Activated naive CD8-positive, alpha-beta T cell treated with anti-CD3 and anti-CD28 coated beads, Interleukin-2, amount 50 U/mL, for 24 hours (primary cell): ENCODE data around the gene GATAD2A.
A peak's percentile ranks its signal among the peaks of the same experiment; 100 is the strongest.

Experiments used
- ATAC-seq: fragments of 150-1000 bp; cut with Tn5 transposase; one replicate; pipeline ENCODE4 v1.10.0; 2021
- DNase-seq: peaks from one replicate; pipeline ENCODE4 v3.0.0; 2021
- H3K27ac Mint-ChIP-seq: one replicate; pipeline ENCODE4 v1.8.0; 2021; ENCODE audit warnings: mild to moderate bottlenecking, mixed read lengths
- H3K27me3 Mint-ChIP-seq: one replicate; pipeline ENCODE4 v1.8.0; 2021; ENCODE audit warnings: mixed read lengths
- H3K36me3 Mint-ChIP-seq: one replicate; pipeline ENCODE4 v1.8.0; 2021; ENCODE audit warnings: low read depth, mixed read lengths
- H3K4me1 Mint-ChIP-seq: one replicate; pipeline ENCODE4 v1.8.0; 2021; ENCODE audit warnings: mixed read lengths
- H3K4me3 Mint-ChIP-seq: one replicate; pipeline ENCODE4 v1.8.0; 2021; ENCODE audit warnings: mild to moderate bottlenecking, moderate library complexity, mixed read lengths
- H3K9me3 Mint-ChIP-seq: one replicate; pipeline ENCODE4 v1.8.0; 2021; ENCODE audit warnings: mixed read lengths

Gene GATAD2A

DNA sequence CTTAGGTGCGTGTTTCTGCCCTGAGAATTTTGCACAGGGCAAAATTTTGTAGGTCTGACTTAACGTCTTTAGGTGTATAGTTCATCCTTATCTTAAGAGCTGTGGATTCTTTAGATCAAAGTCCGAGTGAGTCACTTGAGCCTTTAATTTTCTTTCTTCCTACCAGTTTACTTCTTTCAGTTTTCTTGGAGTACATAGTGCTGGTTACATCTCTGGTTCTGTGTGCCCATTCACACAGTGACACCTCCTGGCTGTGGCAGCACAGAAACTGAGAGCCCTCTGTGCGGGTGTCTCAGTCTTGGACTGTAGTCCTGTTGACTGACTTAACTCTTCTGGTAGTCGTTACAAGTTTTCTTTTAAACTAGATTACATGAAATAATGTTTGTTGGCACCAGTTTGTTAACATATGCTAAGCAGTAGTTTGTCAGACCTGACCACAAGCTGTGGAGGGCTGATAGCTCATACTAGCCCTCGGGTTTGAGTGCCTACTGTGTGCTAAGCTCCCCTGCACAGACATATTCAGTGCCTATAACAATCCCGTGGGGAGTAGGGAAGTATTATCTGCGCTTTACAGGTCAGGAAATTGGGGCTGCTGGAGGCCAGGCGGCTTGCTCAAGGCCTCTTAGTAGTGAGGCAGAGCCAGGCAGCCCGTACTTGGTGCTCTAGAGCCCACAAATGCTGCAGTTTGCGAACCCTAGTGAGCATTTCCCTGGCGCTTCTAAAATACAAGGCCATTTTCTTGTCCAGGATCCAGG lies 1.6 kb downstream of the GATAD2A start:
- Mint-ChIP-seq H3K36me3 (peaks cover 11% of the 10 kb centered on the region), H3K27me3 (no peaks in the 10 kb centered on the region), H3K4me1 (peaks cover 81% of the 10 kb centered on the region), H3K9me3 (no peaks in the 10 kb centered on the region), H3K27ac (peak overlapping the region; percentile 89), H3K4me3 (peak overlapping the region; percentile 92)
- peak; percentile 55 for DNase-seq
- ATAC-seq: peak; percentile 49

DNA sequence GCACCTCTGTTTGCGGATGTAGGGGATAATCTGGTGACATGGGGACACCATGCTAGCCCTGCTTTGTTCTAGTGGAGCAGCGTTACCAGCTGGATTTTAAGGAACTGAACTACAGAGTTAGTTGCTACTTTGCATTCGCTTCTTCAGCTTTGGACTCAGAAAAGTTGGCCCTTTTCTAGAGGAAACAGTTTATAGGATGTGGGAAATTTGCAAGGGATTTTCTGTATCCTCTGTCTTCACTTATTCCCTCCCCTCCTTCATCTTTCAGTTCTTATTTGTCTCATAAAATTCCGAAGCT lies 2.1 kb downstream of the GATAD2A start:
- peak overlapping the region; percentile 53 for H3K4me3 Mint-ChIP-seq
- ATAC-seq: no peak
- peaks cover 86% of the 10 kb centered on the region for H3K4me1 Mint-ChIP-seq
- DNase-seq: no peak
- H3K9me3 Mint-ChIP-seq: no peaks in the 10 kb centered on the region
- H3K27me3 Mint-ChIP-seq: no peaks in the 10 kb centered on the region
- H3K27ac Mint-ChIP-seq: peak overlapping the region; percentile 46
- H3K36me3 Mint-ChIP-seq: peaks cover 12% of the 10 kb centered on the region

DNA sequence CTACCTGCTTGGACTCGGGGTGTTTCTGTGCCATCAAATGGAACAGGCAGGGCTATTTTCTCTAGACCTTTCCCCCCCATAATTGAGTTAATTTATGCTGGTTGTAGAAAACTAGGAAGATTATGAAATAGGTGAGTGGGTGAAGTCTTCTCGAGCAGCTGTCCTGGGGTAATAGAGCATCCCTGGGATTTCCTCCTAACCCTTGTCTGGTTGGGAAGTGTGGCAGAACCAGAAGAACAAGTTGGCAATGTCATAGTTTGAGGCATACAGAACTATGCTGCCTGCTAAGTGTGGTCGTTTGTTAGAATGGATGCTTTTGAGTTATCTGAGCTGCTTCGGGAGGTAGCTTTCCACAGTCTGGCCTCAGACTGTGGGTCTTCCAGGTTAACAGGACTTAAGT lies 3.7 kb downstream of the GATAD2A start:
- no peak for DNase-seq
- no peak for ATAC-seq
- peak overlapping the region; percentile 13 for H3K4me3 Mint-ChIP-seq
- H3K4me1 Mint-ChIP-seq: peaks cover 86% of the 10 kb centered on the region
- peaks cover 19% of the 10 kb centered on the region for H3K36me3 Mint-ChIP-seq
- H3K27me3 Mint-ChIP-seq: no peaks in the 10 kb centered on the region
- peak overlapping the region; percentile 52 for H3K27ac Mint-ChIP-seq
- no peaks in the 10 kb centered on the region for H3K9me3 Mint-ChIP-seq

DNA sequence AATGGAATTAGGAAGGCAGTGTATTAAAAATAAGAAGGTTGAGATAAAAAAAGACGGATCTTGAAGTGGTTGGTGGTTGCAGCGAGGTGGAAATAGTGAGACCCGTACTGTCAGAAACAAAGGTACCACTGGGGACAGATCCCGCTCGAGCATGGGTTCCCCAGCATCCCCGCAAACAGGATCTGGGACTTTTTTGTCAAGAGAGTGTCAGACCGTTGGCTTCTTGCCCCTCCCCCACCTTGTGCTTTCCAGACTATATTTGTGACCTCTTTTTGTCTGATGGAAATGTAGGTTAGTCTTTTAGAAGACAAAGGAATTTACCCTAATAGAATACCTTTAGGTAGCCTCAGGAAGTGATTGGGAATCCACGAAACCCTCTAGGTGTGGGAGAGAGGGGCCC lies 4.2 kb downstream of the GATAD2A start:
- Mint-ChIP-seq H3K4me1 (peaks cover 84% of the 10 kb centered on the region), H3K27me3 (no peaks in the 10 kb centered on the region), H3K9me3 (no peaks in the 10 kb centered on the region), H3K36me3 (peaks cover 20% of the 10 kb centered on the region), H3K4me3 (peak overlapping the region; percentile 13), H3K27ac (peak overlapping the region; percentile 52)
- ATAC-seq (no peak), DNase-seq (no peak)

DNA sequence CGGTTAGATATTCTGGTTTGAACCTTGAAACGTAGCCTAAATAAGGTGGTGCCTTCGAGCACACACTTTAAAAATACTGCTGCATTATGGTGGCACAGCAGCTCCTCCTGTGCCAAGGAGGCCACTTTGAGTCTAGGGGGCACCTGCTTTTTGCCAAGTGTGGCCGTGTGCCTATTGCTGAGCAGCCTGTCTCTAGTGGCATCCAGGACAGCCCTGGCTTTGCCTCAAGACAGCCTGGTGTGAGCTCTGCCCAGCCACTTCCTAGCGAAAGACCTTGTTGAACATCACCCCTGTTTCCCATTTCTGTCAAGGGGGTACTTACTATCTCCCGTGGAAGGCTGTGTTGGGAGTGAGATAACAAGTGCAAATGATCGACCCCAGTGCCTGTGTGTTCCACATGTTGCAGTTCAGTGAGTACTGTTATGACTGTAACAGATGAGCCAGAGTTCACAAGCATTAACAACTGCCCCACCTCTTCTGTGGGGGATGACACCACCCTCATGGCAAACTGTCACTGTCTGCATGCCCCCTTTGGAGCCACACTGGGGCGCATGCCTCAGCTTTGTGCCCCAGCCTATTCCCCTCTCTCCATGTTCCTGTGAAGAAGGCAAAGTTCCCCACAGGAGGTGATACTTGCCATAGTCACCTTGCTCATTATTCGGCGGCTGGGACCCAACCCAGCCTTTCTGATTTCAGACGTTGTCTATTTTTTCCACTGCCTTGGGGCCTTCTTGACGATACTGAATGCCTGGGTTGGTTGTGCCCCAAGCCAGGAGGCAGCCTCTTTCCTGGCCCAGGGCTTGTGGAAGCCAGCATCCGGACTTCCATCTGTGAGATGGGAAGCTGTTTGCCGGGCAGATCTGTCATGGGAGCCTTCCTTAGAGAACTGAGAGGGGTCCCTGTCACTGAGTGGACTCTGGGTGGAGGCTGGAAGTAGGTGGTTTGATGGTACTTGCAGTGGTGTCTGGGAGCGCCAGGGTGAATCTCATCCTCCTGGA lies 5.4 kb downstream of the GATAD2A start:
- peak overlapping the region; percentile 51 for H3K4me3 Mint-ChIP-seq

DNA sequence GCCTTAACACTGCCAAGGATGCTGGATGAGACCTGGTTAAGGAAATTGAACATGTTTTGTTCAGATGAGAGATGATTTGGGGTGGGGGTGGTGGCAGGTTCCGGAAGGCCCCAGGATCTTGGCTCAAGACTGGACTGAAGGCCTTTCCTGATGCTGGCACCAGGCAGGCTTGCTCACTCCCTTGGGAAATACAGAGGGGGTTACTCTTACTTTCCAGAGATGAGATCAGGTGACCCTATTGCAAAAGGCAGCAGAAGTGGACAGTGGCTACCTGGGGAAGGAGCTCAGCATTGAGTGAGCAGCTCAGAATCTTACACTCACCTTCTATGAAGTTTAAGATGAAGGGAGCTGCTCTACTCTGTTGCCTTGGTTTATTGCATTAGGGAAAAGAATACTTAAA lies 10.8 kb downstream of the GATAD2A start:
- H3K9me3 Mint-ChIP-seq: no peaks in the 10 kb centered on the region
- peaks cover 26% of the 10 kb centered on the region for H3K36me3 Mint-ChIP-seq
- DNase-seq (no peak), ATAC-seq (no peak)
- H3K27me3 Mint-ChIP-seq: no peaks in the 10 kb centered on the region
- peaks cover 79% of the 10 kb centered on the region for H3K4me1 Mint-ChIP-seq
- H3K27ac Mint-ChIP-seq: peak overlapping the region; percentile 46
- no peak overlapping the region for H3K4me3 Mint-ChIP-seq

More for the DNA sequence above, 5.4 kb downstream of the GATAD2A start:
- DNase-seq (peak; percentile 42), ATAC-seq (peak; percentile 67)
- no peaks in the 10 kb centered on the region for H3K27me3 Mint-ChIP-seq
- H3K9me3 Mint-ChIP-seq: no peaks in the 10 kb centered on the region
- peaks cover 81% of the 10 kb centered on the region for H3K4me1 Mint-ChIP-seq
- H3K27ac Mint-ChIP-seq: peak overlapping the region; percentile 83
- peaks cover 26% of the 10 kb centered on the region for H3K36me3 Mint-ChIP-seq

DNA sequence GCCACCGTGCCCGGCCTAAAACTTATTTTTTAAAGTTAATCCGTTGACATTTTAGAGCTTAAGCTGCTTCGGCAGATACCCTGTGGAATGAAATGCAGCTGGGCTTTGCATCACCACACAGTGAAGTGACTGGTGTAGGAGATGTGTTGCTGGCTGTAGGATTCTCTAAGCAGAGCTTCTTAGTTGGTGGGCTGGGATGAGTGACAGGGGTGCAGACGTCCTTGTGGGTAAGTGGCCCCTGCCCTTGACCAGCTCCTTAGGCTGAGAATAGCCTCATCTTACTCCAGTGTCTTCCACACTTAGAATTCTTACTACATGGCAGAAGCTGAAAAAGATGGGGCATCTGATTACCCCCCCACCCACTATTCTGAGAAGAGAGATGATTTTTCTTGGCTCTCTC lies 11.6 kb downstream of the GATAD2A start:
- H3K4me3 Mint-ChIP-seq: no peak overlapping the region
- H3K4me1 Mint-ChIP-seq: peaks cover 80% of the 10 kb centered on the region
- no peaks in the 10 kb centered on the region for H3K9me3 Mint-ChIP-seq
- no peak for DNase-seq
- no peak for ATAC-seq
- peak overlapping the region; percentile 46 for H3K27ac Mint-ChIP-seq
- no peaks in the 10 kb centered on the region for H3K27me3 Mint-ChIP-seq
- H3K36me3 Mint-ChIP-seq: peaks cover 24% of the 10 kb centered on the region

DNA sequence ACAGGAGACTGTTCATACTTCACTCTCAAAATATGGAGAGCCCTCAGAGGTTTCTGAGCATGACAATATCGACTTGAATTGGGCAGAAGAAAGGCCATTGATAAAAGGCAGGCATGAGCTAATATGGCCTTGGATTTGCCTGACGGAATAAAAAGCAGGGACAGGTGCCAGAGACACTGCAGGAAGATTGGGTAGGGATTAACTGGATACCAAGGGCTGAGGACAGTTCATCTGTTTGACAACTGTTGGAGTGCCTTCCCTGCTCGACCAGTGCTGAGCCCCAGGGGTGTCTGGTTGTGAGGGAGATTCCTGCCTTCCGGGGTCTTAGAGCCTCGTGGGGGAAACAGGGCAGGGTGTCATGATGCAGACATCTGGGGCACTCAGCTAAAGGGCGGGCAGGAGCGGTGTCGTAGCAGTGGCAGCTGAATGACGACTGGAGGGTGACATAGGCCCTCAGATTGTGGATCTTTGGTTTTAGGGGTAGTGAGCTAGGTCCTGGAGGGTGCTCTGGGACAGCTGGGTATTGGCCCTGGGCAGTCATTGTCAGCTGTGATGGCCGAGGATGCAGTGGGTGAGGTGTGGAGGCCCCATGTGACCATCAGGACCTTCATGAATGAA lies 12.3 kb downstream of the GATAD2A start:
- Mint-ChIP-seq H3K9me3 (no peaks in the 10 kb centered on the region), H3K27me3 (no peaks in the 10 kb centered on the region), H3K4me1 (peaks cover 80% of the 10 kb centered on the region), H3K36me3 (peaks cover 22% of the 10 kb centered on the region), H3K4me3 (no peak overlapping the region), H3K27ac (peak overlapping the region; percentile 56)
- DNase-seq: no peak
- peak; percentile 25 for ATAC-seq

DNA sequence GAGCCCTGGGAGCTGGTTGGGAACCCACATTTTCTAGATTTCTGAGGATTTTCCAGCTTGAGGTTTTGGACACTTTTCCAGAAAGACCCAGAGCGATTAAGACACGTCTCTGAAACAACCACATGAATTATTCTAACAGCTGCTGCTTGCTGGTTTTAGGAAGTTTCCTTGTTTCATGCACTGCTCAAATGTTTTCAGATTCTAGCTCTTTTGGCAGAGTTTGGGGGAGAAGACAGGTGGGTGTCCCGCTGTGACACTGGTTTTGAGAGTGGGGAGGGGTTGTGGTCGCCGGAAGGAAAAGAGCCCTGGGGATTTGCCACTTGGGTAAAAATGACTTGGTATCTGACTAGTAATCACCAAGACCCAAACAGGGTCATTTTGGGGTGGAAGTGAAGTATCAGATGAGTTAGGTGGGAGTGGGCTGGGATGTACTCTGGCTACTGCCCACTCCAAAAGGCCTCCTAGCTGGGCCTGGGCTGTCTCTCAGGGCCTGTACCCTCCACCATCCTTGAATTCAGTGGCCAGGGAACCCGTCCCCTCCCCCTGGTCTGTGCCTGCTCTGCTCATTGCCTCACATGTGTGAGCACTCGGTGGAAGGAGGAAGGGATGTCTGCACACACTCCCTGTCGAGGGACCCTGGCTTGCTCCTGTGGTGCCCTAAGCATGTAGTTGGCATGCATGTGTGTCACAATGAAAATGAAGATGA lies 13.2 kb downstream of the GATAD2A start:
- Mint-ChIP-seq H3K27ac (peak overlapping the region; percentile 56), H3K4me3 (no peak overlapping the region), H3K36me3 (peaks cover 21% of the 10 kb centered on the region), H3K9me3 (no peaks in the 10 kb centered on the region), H3K4me1 (peaks cover 78% of the 10 kb centered on the region), H3K27me3 (no peaks in the 10 kb centered on the region)
- DNase-seq (no peak), ATAC-seq (peak; percentile 21)

DNA sequence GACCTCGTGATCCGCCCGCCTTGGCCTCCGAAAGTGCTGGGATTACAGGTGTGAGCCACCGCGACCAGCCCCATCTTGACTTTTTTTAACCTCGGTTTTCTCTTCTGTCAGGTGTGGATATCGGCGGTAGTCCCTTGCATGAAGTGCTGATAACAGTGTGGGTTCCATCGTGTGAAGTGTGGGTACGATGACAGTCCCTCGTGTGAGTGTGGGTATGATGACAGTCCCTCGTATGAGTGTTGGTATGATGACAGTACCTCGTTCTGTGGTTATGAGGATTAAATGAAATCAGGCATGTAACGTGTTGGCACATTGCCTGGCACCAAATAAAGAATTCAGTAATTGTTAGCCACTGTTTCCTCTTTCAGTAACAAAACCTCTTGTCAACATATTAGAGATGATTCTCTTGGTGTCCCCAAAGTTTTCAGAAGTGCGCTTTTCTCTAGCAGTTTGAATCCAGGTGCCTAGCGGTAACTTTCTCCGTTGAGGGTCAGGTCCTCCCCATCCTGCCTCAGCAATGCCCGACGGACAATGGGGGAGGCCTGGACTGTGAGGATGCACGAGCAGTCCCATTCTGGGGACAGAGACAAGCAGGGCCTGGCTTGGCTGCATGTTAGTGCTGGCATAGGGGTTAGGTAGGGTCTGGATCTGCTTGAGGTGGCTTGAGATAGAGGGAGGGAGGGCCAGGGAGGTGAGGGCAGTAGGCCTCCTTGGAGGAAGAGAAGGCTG lies 15.3 kb downstream of the GATAD2A start:
- H3K27me3 Mint-ChIP-seq: no peaks in the 10 kb centered on the region
- no peak overlapping the region for H3K4me3 Mint-ChIP-seq
- H3K27ac Mint-ChIP-seq: peak overlapping the region; percentile 59
- peaks cover 11% of the 10 kb centered on the region for H3K36me3 Mint-ChIP-seq
- DNase-seq (no peak), ATAC-seq (peak; percentile 74)
- peaks cover 84% of the 10 kb centered on the region for H3K4me1 Mint-ChIP-seq
- H3K9me3 Mint-ChIP-seq: no peaks in the 10 kb centered on the region

DNA sequence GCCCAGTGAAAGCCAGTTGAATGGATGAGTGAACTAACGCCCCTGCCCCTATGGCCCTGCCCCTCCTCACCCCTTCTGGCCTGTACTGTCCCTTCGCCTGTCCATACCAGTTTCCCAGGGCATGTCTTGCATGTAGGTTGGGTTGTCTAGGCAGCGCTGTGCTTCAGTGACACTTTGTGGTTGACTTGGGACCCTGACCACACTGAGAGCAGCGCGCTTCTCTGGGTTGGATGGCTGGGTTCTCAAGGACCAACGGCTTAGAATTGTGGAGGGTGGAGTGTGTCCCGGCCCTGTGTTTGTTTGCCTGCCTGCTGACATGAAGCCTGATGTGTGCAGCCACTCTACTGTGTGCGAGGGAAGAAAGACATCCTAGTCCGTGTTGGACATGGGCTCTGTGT lies 15.8 kb downstream of the GATAD2A start:
- no peak overlapping the region for H3K27ac Mint-ChIP-seq
- H3K9me3 Mint-ChIP-seq: no peaks in the 10 kb centered on the region
- DNase-seq: no peak
- H3K4me3 Mint-ChIP-seq: no peak overlapping the region
- H3K4me1 Mint-ChIP-seq: peaks cover 84% of the 10 kb centered on the region
- H3K36me3 Mint-ChIP-seq: peaks cover 6% of the 10 kb centered on the region
- ATAC-seq: no peak
- H3K27me3 Mint-ChIP-seq: no peaks in the 10 kb centered on the region

DNA sequence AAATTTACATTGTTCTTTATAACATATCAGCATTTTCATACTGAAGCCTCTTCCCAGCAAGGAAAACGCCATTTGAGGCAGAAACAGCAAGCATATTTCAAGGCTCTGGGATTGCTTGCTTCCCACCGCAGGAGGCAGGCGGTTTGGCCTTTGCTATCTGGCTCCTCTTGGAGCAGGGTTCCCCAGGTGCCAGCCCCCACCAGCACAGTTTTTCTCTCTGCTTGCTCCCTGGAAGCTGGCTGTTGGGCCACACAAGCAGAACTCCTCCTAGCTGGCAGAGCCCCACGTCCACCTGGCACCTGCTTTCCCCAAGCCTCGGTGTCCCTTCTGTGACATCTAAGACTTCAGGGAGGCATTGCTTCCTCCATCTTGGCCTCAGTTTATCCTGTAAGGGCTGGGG lies 16.7 kb downstream of the GATAD2A start:
- H3K27ac Mint-ChIP-seq: no peak overlapping the region
- no peak overlapping the region for H3K4me3 Mint-ChIP-seq
- peaks cover 9% of the 10 kb centered on the region for H3K36me3 Mint-ChIP-seq
- H3K9me3 Mint-ChIP-seq: no peaks in the 10 kb centered on the region
- no peaks in the 10 kb centered on the region for H3K27me3 Mint-ChIP-seq
- H3K4me1 Mint-ChIP-seq: peaks cover 85% of the 10 kb centered on the region
- DNase-seq: no peak
- no peak for ATAC-seq

DNA sequence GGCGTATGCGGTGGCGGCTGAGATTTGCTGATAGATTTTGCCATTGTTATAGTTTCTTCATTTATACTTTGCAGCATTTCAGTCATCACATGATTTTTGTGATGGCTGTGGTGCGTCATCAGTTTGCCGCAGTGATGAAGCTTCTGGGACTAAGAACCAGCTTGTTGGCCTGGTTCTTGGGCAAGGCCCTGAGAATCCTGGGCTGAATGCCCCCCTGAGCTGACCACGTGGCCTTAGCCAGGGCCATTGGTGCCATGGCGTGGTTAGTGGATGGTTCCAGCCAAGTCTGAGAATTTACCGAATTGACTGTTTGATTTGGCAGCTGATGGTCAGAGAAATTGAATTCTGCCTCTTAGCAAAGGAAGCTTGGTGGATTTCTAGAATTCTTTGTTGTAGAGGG lies 17.8 kb downstream of the GATAD2A start:
- Mint-ChIP-seq H3K36me3 (peaks cover 16% of the 10 kb centered on the region), H3K27me3 (no peaks in the 10 kb centered on the region), H3K4me1 (peaks cover 84% of the 10 kb centered on the region), H3K4me3 (no peak overlapping the region), H3K27ac (no peak overlapping the region), H3K9me3 (no peaks in the 10 kb centered on the region)
- ATAC-seq (no peak), DNase-seq (no peak)
